GM18502 (cell line): ENCODE measurements around the gene ARSG.
"Not testable (repeated sequence)": the region's sequence is repeated elsewhere in the genome, so short reads cannot be mapped to it uniquely, and the experiment has no call there.

Experiments used
- ATAC-seq: cut with Tn5 transposase; IDR thresholded peaks from one replicate; pipeline ENCODE4 v1.9.1; 2021; ENCODE audit warnings: mild to moderate bottlenecking; ENCODE audit not compliant: unreplicated experiment, poor library complexity

The ARSG gene

GRCh38 chr17:68357886-68358285 is 66.6 kb downstream of the ARSG start:
- ATAC-seq, result no peak

GRCh38 chr17:68359791-68360535 is 68.7 kb downstream of the ARSG start:
- no peak for ATAC-seq

- no peak for ATAC-seq
Observed at GRCh38 chr17:68365469-68365868, 74.2 kb downstream of the ARSG start.

- ATAC-seq, result no peak
Observed at GRCh38 chr17:68368387-68368786, 77.1 kb downstream of the ARSG start.

GRCh38 chr17:68375566-68375965 is 84.3 kb downstream of the ARSG start:
- no peak for ATAC-seq

GRCh38 chr17:68376178-68376577 is 84.9 kb downstream of the ARSG start:
- not testable (repeated sequence) for ATAC-seq

- no peak for ATAC-seq
Observed at GRCh38 chr17:68377771-68378267, 86.5 kb downstream of the ARSG start.

GRCh38 chr17:68378268-68379176 is 87.2 kb downstream of the ARSG start:
- no peak for ATAC-seq

- ATAC-seq, result no peak
Observed at GRCh38 chr17:68379177-68379510, 87.8 kb downstream of the ARSG start.

GRCh38 chr17:68379692-68380677 is 88.7 kb downstream of the ARSG start:
- no peak for ATAC-seq

GRCh38 chr17:68381076-68381900 is 90.0 kb downstream of the ARSG start:
- ATAC-seq, result no peak

- no peak for ATAC-seq
Observed at GRCh38 chr17:68382582-68383085, 91.3 kb downstream of the ARSG start.

GRCh38 chr17:68383120-68383442 is 91.8 kb downstream of the ARSG start:
- no peak for ATAC-seq

- ATAC-seq, result no peak
Observed at GRCh38 chr17:68383443-68384321, 92.4 kb downstream of the ARSG start.

- ATAC-seq, result no peak
Observed at GRCh38 chr17:68384471-68384870, 93.2 kb downstream of the ARSG start.

- no peak for ATAC-seq
Observed at GRCh38 chr17:68384941-68385340, 93.6 kb downstream of the ARSG start.

- ATAC-seq, result no peak
Observed at GRCh38 chr17:68385490-68386215, 94.4 kb downstream of the ARSG start.
